NOMO-1 (cell line): ENCODE results near the gene FPR2.
"Not testable (repeated sequence)": the region's sequence is repeated elsewhere in the genome, so short reads cannot be mapped to it uniquely, and the experiment has no call there.

Experiments used
- DNase-seq, 2 experiments: peaks; one replicate each; lab custom pipeline; 2025; ENCODE audit not compliant: unreplicated experiment in 2 of 2; lab: John Stamatoyannopoulos, UW

The FPR2 gene

DNA sequence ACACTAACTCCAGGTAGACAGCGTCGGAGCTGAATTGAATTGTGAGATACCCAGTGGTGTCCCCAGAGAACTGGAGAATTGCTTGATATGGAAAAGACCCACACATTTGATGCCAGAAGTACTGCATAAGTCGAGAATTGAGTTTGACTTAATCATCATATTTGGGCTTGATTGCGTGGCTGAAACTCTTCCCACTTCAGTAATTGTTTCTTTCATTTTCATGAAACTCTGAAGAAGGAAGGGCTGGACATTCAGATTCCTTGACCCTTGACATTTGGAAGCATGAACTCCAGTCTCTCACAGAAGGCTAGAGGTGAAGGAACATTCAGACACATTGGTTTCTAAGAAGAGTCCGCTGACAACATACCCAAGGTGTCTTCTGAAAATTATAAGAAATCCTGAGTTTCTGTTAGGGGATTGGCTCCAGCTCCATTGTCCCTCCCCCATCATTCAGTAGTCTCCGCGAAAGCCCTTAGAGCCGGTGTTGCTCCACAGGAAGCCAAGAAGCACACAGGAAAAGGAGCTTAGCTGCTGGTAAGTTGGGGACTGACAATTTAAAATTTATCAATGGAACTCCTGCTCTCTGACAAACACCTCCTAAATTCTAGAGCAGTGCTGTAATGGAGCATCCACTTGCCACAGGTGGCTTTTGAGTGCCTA lies at the start of gene FPR2:
Gene FPR2, plus strand, starts transcription at position 484 of the 660 bp plus-strand sequence. CDS start 7,479 bp downstream, outside the sequence.
- DNase-seq, result peak; percentile 46 to 64

DNA sequence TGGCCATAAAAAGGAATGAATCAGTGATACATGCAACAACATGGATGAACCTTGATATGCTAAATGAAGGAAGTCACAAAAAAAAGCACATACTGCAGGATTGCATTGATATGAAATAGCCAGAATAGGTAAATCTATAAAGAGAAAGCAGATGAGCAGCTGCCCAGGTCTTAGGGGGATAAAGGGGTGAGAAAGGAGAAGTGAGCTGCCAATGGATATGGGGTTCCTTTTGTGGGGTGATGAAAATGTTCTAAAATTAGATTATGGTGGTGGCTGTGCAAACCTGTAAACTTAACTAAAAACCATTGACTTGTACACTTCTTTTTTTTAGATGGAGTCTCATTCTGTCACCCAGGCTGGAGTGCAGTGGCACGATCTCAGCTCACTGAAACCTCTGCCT lies 49.3 kb upstream of the FPR2 start:
- DNase-seq, result peak in 1 of 2 experiments; percentile 14

- DNase-seq, result no peak
Measured at GRCh38 chr19:51712461-51713081, 48.4 kb upstream of the FPR2 start.

DNA sequence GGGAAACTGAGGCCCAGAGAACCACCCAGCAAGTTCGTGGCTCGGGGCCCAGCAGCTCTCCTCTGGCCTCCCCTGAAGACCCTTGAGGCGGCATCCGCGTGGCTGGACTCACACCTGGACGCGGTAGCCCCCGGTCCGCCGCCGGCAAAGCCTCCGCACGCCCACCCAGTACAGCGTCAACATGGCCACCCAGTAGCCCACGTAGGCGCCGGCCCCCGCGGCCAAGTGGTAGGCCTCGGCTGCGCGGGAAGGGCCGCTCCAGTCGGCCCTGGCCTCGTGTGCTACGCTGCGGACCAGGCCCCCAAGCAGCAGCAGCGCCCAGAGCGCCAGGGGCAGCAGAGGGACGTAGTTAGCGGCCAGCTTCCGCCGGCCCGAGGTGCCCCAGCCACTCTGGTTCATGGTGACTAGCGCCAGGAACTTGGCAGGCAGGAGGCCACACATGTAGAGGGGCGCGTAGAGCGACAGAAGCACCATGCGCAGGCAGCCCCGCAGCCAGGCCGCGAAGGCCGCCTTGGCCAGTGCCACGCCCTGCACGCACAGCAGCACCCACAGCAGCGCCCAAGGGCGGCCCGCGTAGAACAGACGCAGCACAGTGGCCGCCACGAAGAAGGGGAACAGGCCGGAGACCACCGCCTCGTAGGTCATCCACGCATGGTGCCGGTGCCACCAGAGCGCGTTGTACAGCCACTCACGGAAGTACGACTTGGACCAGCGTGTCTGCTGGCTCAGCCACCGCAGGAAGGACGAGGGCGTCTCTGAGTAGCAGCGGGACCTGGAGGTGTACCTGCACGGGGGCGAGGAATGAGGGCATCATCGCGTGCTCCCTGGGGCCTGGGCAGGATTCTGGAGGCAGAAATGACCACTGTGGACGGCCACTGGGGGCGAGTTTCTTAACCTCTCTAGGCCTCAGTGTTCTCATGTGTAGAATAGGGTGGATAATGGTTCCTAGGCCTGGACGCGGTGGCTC lies 47.4 kb upstream of the FPR2 start:
- no peak for DNase-seq

GRCh38 chr19:51714848-51715247 lies 46.1 kb upstream of the FPR2 start:
- peak in 1 of 2 experiments; percentile 29 for DNase-seq

DNA sequence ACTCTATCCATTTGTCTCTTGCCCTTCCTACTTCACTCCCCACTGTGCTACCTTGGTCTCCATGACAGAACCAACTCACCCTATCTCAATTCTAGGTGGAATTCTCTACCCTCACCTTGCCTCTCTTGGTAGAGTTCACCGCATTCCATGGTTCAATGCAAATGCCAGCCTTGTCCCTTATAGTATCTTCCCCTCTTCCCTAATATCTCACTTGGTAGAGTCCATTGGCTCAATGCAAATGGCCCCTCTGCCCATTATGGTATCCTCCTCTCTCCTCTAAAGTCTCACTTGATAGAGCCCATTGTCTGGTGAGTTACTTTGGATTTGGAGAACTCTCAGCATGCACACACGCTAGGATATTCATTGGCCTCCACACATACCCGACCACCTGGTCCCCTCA lies 45.1 kb upstream of the FPR2 start:
- no peak for DNase-seq

GRCh38 chr19:51716925-51717324 lies 44.1 kb upstream of the FPR2 start:
- no peak for DNase-seq

GRCh38 chr19:51719251-51719988 lies 41.6 kb upstream of the FPR2 start:
- DNase-seq, result no peak

GRCh38 chr19:51721905-51722304 lies 39.1 kb upstream of the FPR2 start:
- DNase-seq, result no peak

- DNase-seq, result no peak
Measured at GRCh38 chr19:51722492-51722891, 38.5 kb upstream of the FPR2 start.

DNA sequence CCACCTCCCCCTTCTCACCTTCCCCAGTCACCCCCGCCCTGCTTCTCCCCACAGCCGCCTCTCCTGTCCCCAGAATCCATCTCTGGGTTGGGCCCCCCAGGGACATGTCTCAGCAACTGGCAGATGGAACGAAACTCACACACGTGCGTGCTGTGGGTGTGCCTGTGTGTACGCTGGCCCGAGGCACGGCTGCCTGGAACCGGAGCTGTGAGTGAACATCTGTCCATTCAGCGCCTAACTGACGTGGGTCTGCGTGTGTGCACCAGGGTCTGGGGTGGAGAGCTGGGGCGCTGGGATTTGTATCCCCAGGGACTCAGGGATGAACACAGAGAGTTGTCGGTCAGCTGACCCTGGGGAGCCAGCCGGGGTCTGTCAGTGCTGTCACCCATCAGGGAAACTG lies 36.4 kb upstream of the FPR2 start:
- DNase-seq, result no peak

DNA sequence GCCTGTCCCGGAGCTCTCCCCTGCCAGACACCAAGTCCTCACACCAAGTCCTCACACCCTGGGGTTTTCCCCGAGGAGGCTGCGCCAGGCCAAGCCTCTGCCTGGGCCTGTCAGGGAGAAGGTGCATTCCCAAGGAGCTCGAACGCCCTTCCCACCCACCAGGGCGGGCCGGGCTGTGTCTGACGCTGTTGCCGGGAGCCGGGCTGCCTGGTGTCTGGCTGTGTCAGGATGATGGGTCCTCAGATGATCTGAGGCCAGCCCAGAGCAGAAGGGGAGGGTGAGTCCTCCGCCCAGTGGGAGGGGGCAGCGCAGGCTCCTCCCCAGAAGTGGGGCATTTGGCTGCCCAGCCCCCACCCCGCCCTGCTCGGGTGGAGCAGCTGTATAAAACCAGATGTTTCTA lies 34.9 kb upstream of the FPR2 start:
- no peak for DNase-seq

GRCh38 chr19:51727349-51727880 lies 33.6 kb upstream of the FPR2 start:
- no peak for DNase-seq

- no peak for DNase-seq
Measured at GRCh38 chr19:51729781-51730180, 31.2 kb upstream of the FPR2 start.

DNA sequence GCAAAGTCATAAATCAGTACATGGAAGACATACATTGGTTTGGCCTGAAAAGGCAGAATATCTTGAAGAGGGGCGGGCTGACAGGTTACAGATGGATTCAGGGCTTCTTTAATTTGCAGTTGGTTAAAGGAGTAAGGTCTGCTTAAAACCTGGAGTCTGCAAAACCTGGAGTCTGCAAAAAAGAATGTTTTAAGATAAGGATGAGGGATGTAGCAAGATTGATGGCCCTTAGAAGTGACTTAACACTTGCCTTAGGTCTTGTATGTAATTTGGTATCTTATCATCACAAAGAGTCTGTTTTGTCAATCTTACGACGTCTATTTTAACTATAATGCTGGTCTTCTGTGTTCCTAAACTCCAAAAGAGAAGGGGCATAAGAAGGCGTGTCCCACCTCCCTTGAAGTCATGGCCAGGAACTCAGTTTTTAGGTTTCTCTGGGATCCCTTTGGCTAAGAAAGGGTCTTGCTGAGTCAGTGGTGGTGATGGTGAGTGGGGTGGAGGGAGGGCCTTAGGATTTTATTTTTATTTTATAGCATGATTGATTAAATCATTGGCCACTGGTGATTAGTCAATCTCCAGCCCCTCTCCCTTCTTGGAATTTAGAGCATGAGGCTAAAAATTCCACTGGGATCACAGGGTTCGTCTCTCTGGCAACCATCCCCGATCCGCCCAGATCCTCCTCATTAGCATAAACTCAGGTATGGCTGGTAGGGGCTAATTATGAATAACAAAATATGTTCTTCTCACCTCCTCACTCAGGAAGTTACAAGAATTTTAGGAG lies 27.0 kb upstream of the FPR2 start:
- no peak for DNase-seq

GRCh38 chr19:51735759-51736449 lies 25.1 kb upstream of the FPR2 start:
- DNase-seq, result peak; percentile 72 to 96

GRCh38 chr19:51737389-51737788 lies 23.6 kb upstream of the FPR2 start:
- DNase-seq, result no peak

DNA sequence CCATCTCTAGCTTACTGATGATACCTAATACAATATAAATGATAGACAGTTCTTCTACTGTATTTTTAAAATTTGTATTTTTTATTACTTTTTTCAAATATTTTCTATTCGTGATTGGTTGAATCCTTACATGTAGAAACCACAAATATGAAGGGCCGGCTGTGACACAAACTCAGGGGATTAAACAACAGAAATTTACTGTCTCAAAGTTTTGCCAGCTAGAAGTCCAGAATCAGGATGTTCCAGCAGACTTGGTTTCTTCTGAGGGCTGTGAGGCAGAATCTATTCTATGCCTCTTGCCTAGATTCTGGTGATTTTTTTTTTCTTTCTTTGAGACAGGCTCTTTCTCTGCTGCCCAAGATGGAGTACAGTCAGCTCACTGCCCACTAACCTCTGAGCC lies 23.1 kb upstream of the FPR2 start:
- no peak for DNase-seq

GRCh38 chr19:51738523-51738922 lies 22.5 kb upstream of the FPR2 start:
- not testable (repeated sequence) for DNase-seq
